Spinal cord (tissue), 10 donors: ENCODE results near the gene PLD1. TPM values are rescaled to one million over a fixed set of nuclear protein-coding genes. Genes with fewer than 3 reads are reported as not detected.

Experiments used
- DNase-seq, 6 donors: peaks; one replicate each; pipeline versions ENCODE4 v3.0.0 to v3.0.0-alpha.2; 2013 to 2015; ENCODE audit warnings: low spot score in 6 of 6, low read depth in 4 of 6
- H3K27ac ChIP-seq: one replicate; pipeline ENCODE4 v1.5.1; 2013; ENCODE audit warnings: low read depth, low read length, control low read depth
- H3K27me3 ChIP-seq: one replicate; pipeline ENCODE4 v1.6.1; 2013; ENCODE audit warnings: low read length; ENCODE audit not compliant: control insufficient read depth, insufficient read depth
- H3K36me3 ChIP-seq: one replicate; pipeline ENCODE4 v1.6.1; 2013; ENCODE audit warnings: low read length; ENCODE audit not compliant: control insufficient read depth, insufficient read depth
- H3K4me1 ChIP-seq: one replicate; pipeline ENCODE4 v1.6.1; 2013; ENCODE audit warnings: low read length; ENCODE audit not compliant: control insufficient read depth, insufficient read depth
- H3K4me3 ChIP-seq: one replicate; pipeline ENCODE4 v1.5.1; 2013; ENCODE audit warnings: low read depth, low read length, control low read depth
- H3K9me3 ChIP-seq: one replicate; pipeline ENCODE4 v1.6.1; 2013; ENCODE audit warnings: low read length; ENCODE audit not compliant: control insufficient read depth, insufficient read depth
- WGBS: methylation state at CpG from one replicate; pipeline ENCODE4 v1.1.5; 2013; ENCODE audit warnings: missing lambda C conversion rate; ENCODE audit not compliant: insufficient coverage; 5-methylcytosine and 5-hydroxymethylcytosine counted together
- polyA plus RNA-seq, 2 donors: library from polyadenylated mRNA; unstranded; fragments of 120-200 nt; gene quantifications; one replicate each; pipeline ENCODE4 v1.2.1, GENCODE V29; 2013; ENCODE audit not compliant: insufficient read length in 2 of 2
- total RNA-seq, 2 donors: library from RNA; depleted of rRNA in 1 of 2; stranded (reverse); fragments of 120-200 nt in 1 of 2; fragments of >200 nt in 1 of 2; gene quantifications; one replicate each; pipeline versions ENCODE4 v1.2.3 to v1.2.4, GENCODE V29; 2013 to 2014
- donor health status: healthy.

PLD1 gene
- total and polyA plus RNA-seq, 4 donors = 31.1 to 92.5 (median 51.2) TPM

- peaks cover 4% of the 10 kb centered on the region for H3K4me1 ChIP-seq
- no peak overlapping the region for H3K27ac ChIP-seq
- DNase-seq = peak in 2 of 6 donors; percentile 32 to 62
- H3K9me3 ChIP-seq = no peaks in the 10 kb centered on the region
- 18% methylated on average over 5 of the region's 11 CpGs for WGBS
- H3K27me3 ChIP-seq = no peaks in the 10 kb centered on the region
- H3K36me3 ChIP-seq = no peaks in the 10 kb centered on the region
- H3K4me3 ChIP-seq = no peak overlapping the region
Measured at GRCh38 chr3:171614318-171614921, 195.9 kb downstream of the PLD1 start.

- WGBS = no CpG with 5 or more reads among the region's 1 CpG
- no peak for DNase-seq
- H3K4me1 ChIP-seq = no peaks in the 10 kb centered on the region
- H3K27ac ChIP-seq = no peak overlapping the region
- no peaks in the 10 kb centered on the region for H3K9me3 ChIP-seq
- H3K4me3 ChIP-seq = no peak overlapping the region
- H3K27me3 ChIP-seq = no peaks in the 10 kb centered on the region
- H3K36me3 ChIP-seq = no peaks in the 10 kb centered on the region
Measured at GRCh38 chr3:171607452-171607851, 202.8 kb downstream of the PLD1 start.

DNA sequence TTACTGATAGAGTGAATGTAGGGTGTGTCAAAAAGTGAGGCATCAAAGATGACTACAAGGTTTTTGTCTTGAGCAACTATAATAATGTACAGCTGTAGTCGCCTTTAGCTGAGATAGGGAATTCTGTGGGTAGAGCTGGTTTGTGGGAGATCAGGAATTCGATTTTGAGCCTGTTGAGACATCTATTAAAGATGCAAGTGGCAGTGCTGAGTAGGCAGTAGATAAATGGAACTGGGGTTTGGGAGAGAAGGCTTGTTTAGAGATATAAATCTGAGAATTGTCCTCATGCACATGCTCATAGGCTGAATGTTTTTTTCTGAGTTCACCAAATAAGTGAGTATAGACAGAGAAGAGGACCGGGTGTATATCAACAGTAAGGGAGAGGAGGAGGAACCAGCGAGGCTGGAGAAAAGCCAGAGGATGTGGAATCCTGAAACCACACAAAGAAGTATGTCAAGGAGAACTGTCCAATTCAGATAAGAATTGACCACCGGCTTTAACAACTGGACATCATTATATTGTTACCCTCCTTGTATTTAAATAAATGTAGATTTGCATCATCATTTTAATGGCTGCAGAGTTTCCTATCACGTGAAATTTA is 204.0 kb downstream of the PLD1 start:
- WGBS = 78% methylated on average over 3 of the region's 6 CpGs
- Histone ChIP-seq H3K4me1 (no peaks in the 10 kb centered on the region), H3K4me3 (no peak overlapping the region), H3K36me3 (no peaks in the 10 kb centered on the region), H3K27ac (no peak overlapping the region), H3K27me3 (no peaks in the 10 kb centered on the region), H3K9me3 (no peaks in the 10 kb centered on the region)
- DNase-seq = no peak

- peak in 1 of 6 donors; percentile 33 for DNase-seq
- no peak overlapping the region for H3K27ac ChIP-seq
- no peaks in the 10 kb centered on the region for H3K9me3 ChIP-seq
Measured at GRCh38 chr3:171604370-171604769, 205.9 kb downstream of the PLD1 start.

GRCh38 chr3:171602072-171602471 is 208.2 kb downstream of the PLD1 start:
- DNase-seq = no peak
- no peaks in the 10 kb centered on the region for H3K36me3 ChIP-seq
- no peaks in the 10 kb centered on the region for H3K27me3 ChIP-seq
- no peaks in the 10 kb centered on the region for H3K9me3 ChIP-seq
- no peaks in the 10 kb centered on the region for H3K4me1 ChIP-seq
- H3K27ac ChIP-seq = no peak overlapping the region
- no peak overlapping the region for H3K4me3 ChIP-seq
- WGBS = 100% methylated on average over 1 of the region's 4 CpGs

More at GRCh38 chr3:171604370-171604769, 205.9 kb downstream of the PLD1 start:
- H3K27me3 ChIP-seq = no peaks in the 10 kb centered on the region
- WGBS = 100% methylated on average over 2 of the region's 5 CpGs
- no peaks in the 10 kb centered on the region for H3K36me3 ChIP-seq
- H3K4me3 ChIP-seq = no peak overlapping the region
- H3K4me1 ChIP-seq = no peaks in the 10 kb centered on the region

DNA sequence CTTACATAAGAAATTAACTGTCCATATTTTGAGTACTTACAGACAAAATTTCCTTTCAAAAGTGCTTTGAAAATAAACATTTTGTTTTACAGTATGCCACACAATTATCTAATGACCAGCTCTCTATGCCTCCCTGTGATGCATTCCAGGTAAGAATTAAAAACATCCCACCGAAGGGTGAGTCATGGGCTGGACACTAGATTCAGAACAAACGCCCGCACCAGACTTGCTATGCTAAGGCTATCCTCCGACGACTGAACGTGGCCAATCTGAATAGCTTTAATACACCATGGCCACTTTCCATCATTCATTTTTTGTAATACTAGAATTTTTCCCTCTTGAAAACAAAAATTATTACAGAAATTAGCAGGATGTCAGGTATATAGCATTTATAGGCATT is 210.3 kb downstream of the PLD1 start:
- H3K27me3 ChIP-seq = no peaks in the 10 kb centered on the region
- DNase-seq = no peak
- H3K4me1 ChIP-seq = no peaks in the 10 kb centered on the region
- no peak overlapping the region for H3K27ac ChIP-seq
- no peaks in the 10 kb centered on the region for H3K36me3 ChIP-seq
- H3K9me3 ChIP-seq = no peaks in the 10 kb centered on the region
- 94% methylated on average over 3 of the region's 6 CpGs for WGBS
- H3K4me3 ChIP-seq = no peak overlapping the region

DNA sequence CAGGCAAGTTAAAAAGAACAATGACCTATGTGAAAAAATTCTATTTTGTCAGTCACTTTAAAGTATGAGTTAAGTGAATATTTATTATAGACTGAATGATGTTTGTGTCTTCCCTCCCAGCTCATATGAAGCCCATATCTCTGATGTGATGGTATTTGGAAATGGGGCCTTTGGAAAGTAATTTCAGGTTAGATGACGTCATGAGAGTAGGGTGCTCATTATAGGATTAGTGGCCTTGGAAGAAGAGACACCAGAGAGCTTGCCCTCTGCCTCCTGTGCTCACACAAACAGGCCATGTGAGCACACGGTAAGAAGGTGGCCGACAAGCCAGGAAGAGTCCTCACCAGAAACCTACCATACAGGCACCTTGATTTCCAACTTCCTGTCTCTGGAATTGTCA is 211.3 kb downstream of the PLD1 start:
- no peaks in the 10 kb centered on the region for H3K27me3 ChIP-seq
- H3K27ac ChIP-seq = no peak overlapping the region
- no peaks in the 10 kb centered on the region for H3K4me1 ChIP-seq
- DNase-seq = no peak
- no peaks in the 10 kb centered on the region for H3K36me3 ChIP-seq
- H3K4me3 ChIP-seq = no peak overlapping the region
- H3K9me3 ChIP-seq = no peaks in the 10 kb centered on the region
- 100% methylated on average over 1 of the region's 3 CpGs for WGBS

DNA sequence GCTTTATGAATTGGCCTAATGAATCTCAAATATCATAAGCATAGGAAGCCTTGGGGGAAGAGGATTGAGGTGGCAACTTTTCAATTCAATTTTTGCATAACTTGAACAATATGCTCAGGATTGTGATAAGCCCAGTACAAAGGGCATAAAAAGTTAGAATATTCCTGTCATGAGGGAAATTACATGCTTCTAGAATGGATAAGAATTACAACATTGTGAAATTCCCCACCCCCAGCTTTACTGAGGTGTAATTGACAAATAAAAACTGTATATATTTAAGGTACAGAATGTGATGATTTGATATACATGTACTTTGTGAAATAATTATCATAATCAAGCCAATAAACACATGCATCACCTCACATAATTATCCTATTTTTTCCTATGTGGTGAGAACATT is 217.5 kb downstream of the PLD1 start:
- H3K36me3 ChIP-seq = no peaks in the 10 kb centered on the region
- DNase-seq = no peak

DNA sequence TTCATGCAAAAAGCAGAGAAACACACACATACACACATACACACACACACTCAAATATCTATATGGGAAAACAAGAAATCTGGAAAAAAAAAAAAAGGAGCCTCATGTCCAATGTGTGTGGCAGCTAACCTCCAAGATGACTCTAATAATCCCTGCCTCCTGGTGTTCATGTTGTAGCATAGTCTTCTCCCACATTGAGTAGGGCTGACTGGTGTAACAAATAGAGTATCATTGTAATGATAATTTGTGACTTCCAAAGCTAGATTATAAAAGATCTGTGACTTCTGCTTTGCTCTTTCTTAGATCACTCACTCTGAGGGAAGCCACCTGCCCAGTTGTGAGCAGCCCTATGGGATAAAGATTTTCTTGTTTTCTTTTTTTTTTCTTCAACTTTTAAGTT is 219.2 kb downstream of the PLD1 start:
- no peak for DNase-seq
- no peak overlapping the region for H3K4me3 ChIP-seq
- no peaks in the 10 kb centered on the region for H3K27me3 ChIP-seq
- no peaks in the 10 kb centered on the region for H3K36me3 ChIP-seq
- H3K4me1 ChIP-seq = no peaks in the 10 kb centered on the region
- H3K27ac ChIP-seq = no peak overlapping the region
- no peaks in the 10 kb centered on the region for H3K9me3 ChIP-seq

More for the DNA sequence above, 217.5 kb downstream of the PLD1 start:
- Histone ChIP-seq H3K27me3 (no peaks in the 10 kb centered on the region), H3K9me3 (no peaks in the 10 kb centered on the region), H3K4me1 (no peaks in the 10 kb centered on the region), H3K27ac (no peak overlapping the region), H3K4me3 (no peak overlapping the region)

DNA sequence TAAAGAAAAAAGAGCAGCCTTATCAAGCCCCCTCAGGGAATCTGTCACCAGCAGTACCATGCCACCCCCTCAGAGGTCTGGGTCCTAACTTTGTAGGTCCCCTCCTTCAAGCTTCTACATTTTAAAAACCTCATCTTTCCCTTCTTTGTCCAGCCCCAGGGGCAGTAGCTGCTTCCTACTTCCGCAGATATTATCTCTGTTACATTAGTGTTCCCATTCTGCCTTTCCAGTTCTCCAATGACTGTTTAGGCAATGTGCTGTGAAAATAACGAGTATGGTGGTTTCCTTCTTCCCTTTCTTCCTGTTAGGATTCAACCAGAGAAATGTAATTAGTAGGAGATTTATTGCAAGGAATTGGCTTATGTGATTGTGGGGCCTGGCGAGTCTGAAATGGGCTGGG is 224.0 kb downstream of the PLD1 start:
- no peak overlapping the region for H3K4me3 ChIP-seq
- H3K9me3 ChIP-seq = no peaks in the 10 kb centered on the region
- no peaks in the 10 kb centered on the region for H3K4me1 ChIP-seq
- 67% methylated on average over 1 of the region's 3 CpGs for WGBS
- no peak for DNase-seq
- H3K27ac ChIP-seq = no peak overlapping the region
- H3K36me3 ChIP-seq = no peaks in the 10 kb centered on the region
- no peaks in the 10 kb centered on the region for H3K27me3 ChIP-seq
